GM19467 (cell line): Measurements from ENCODE around the gene PXDC1.

Experiments used
- ATAC-seq: cut with Tn5 transposase; IDR thresholded peaks from one replicate; pipeline ENCODE4 v1.9.1; 2021; ENCODE audit warnings: mild to moderate bottlenecking, moderate library complexity; ENCODE audit not compliant: unreplicated experiment

PXDC1 gene

GRCh38 chr6:3751077-3751729, at the start of gene PXDC1:
Gene PXDC1 (minus strand): TSS chr6:3751713. CDS start chr6:3751531, 182 bp downstream.
- ATAC-seq: no peak

GRCh38 chr6:3800850-3801591, 49.5 kb upstream of the PXDC1 start:
- no peak for ATAC-seq

GRCh38 chr6:3799719-3800118, 48.2 kb upstream of the PXDC1 start:
- ATAC-seq: no peak

GRCh38 chr6:3798055-3798919, 46.8 kb upstream of the PXDC1 start:
- ATAC-seq: no peak

- ATAC-seq: no peak
These were observed 45.9 kb upstream of the PXDC1 start for GRCh38 chr6:3797231-3798054.

GRCh38 chr6:3796719-3797041, 45.2 kb upstream of the PXDC1 start:
- no peak for ATAC-seq

- ATAC-seq: no peak
These were observed 44.6 kb upstream of the PXDC1 start for GRCh38 chr6:3795836-3796718.

GRCh38 chr6:3794092-3794491, 42.6 kb upstream of the PXDC1 start:
- ATAC-seq: no peak

GRCh38 chr6:3793545-3793944, 42.0 kb upstream of the PXDC1 start:
- no peak for ATAC-seq

- no peak for ATAC-seq
These were observed 40.2 kb upstream of the PXDC1 start for GRCh38 chr6:3791526-3792203.

- ATAC-seq: no peak
These were observed 38.5 kb upstream of the PXDC1 start for GRCh38 chr6:3789896-3790558.

GRCh38 chr6:3789018-3789895, 37.7 kb upstream of the PXDC1 start:
- ATAC-seq: no peak

- no peak for ATAC-seq
These were observed 37.0 kb upstream of the PXDC1 start for GRCh38 chr6:3788408-3789017.

GRCh38 chr6:3786141-3786540, 34.6 kb upstream of the PXDC1 start:
- ATAC-seq: no peak

- ATAC-seq: no peak
These were observed 34.2 kb upstream of the PXDC1 start for GRCh38 chr6:3785745-3786098.

GRCh38 chr6:3784885-3785744, 33.6 kb upstream of the PXDC1 start:
- ATAC-seq: no peak

GRCh38 chr6:3784423-3784822, 32.9 kb upstream of the PXDC1 start:
- no peak for ATAC-seq
